ENCODE results near the gene RNF128. TPM values are rescaled to one million over a fixed set of nuclear protein-coding genes. Genes with fewer than 3 reads are reported as not detected.

Gene RNF128
- total and polyA plus RNA-seq, 2 of the 13 experiments (the other 11 are each of a cell fraction or from before 2014, with no cell fraction given), result 18.5 to 43.5 TPM

- DNase-seq (ENCODE audit: low spot score) (no peak), ATAC-seq (no peak), FAIRE-seq (no peak)
- Histone ChIP-seq H3K4me3 (replicated peaks in 1 of 3; ENCODE audit: insufficient read depth in 1 of 3, low read depth in 2 of 3, low read length in 3 of 3) (no peak overlapping the region), H3K9ac (ENCODE audit: insufficient read depth, low read depth, low read length) (no peak overlapping the region), H3K4me2 (ENCODE audit: low read depth, low read length) (no peak overlapping the region), H3K27ac (ENCODE audit: extremely low read length, insufficient read depth, low read length) (no peak overlapping the region), H3K9me3 (ENCODE audit: low read length) (no peaks in the 10 kb centered on the region), H3K79me2 (ENCODE audit: insufficient read depth, low read length) (no peaks in the 10 kb centered on the region), H3K27me3 (ENCODE audit: control insufficient read depth in 1 of 2, insufficient read depth in 2 of 2, low read length in 2 of 2) (no peaks in the 10 kb centered on the region), H4K20me1 (ENCODE audit: insufficient read depth, low read length) (no peaks in the 10 kb centered on the region), H2AFZ (ENCODE audit: low read length) (no peak overlapping the region), H3K4me1 (ENCODE audit: insufficient read depth, low read length) (no peaks in the 10 kb centered on the region), H3K36me3 (replicated peaks in 1 of 2; ENCODE audit: control insufficient read depth in 1 of 2, insufficient read depth in 2 of 2, low read length in 2 of 2) (no peaks in the 10 kb centered on the region)
- in situ Hi-C loops (cut with HindIII; ENCODE audit: extremely low pct_ligation_motif_present, low pct_unique_long_range_greater_than_20kb) (no loop called here), intact Hi-C loops (cut with micrococcal nuclease; ENCODE audit: unreplicated experiment) (no loop called here)
- TF ChIP-seq YEATS2 (CRISPR knock-in tag; IDR thresholded peaks at IDR 0.05; ENCODE audit: borderline replicate concordance) (no peak), ZBTB7A (CRISPR knock-in tag; IDR thresholded peaks at IDR 0.05) (no peak), ARNT (IDR thresholded peaks at IDR 0.05) (no peak), ZNF484 (CRISPR knock-in tag; IDR thresholded peaks at IDR 0.05; ENCODE audit: borderline replicate concordance, low read depth) (no peak), ZNF768 (CRISPR knock-in tag; IDR thresholded peaks at IDR 0.05) (no peak), NR2F2 (IDR thresholded peaks at IDR 0.05; ENCODE audit: borderline replicate concordance, low read depth) (no peak)
- WGBS (ENCODE audit: low lambda C conversion rate), result 75% methylated on average over 4 of the region's 4 CpGs
- BruUV-seq (replicated peaks), result no TSS peak
- ChIA-PET CTCF (ENCODE audit: low intra/inter-chr PET ratio, low total read pairs) (no interaction called here), POLR2A (no interaction called here)
These were observed 42.3 kb upstream of the RNF128 start for GRCh38 chrX:106684207-106684606.

- ChIA-PET POLR2A (interaction anchor here (1.0 to 2.3 kb wide), 6 partner anchors 18 to 110 kb away, joined by 3 to 20 read pairs (median 3); partner anchors contain the start of genes RNF128 and TBC1D8B), CTCF (ENCODE audit: low intra/inter-chr PET ratio, low total read pairs) (no interaction called here)
- no TSS peak for BruUV-seq (replicated peaks)
- peaks cover 12% of the 10 kb centered on the region for H3K79me2 ChIP-seq (ENCODE audit: insufficient read depth, low read length)
- H3K4me3 ChIP-seq (replicated peaks in 1 of 3; ENCODE audit: insufficient read depth in 1 of 3, low read depth in 2 of 3, low read length in 3 of 3), result no peak overlapping the region; a peak in 2 of 6 replicates
- peak overlapping the region; percentile 76 for H3K27ac ChIP-seq (ENCODE audit: extremely low read length, insufficient read depth, low read length)
- no peaks in the 10 kb centered on the region for H3K27me3 ChIP-seq (ENCODE audit: control insufficient read depth in 1 of 2, insufficient read depth in 2 of 2, low read length in 2 of 2)
- ATAC-seq, result peak; percentile 89
- 15% methylated on average over 7 of the region's 7 CpGs for WGBS (ENCODE audit: low lambda C conversion rate)
- peak overlapping the region; percentile 9 for H2AFZ ChIP-seq (ENCODE audit: low read length)
- H4K20me1 ChIP-seq (ENCODE audit: insufficient read depth, low read length), result no peaks in the 10 kb centered on the region
- intact Hi-C loops (cut with micrococcal nuclease; ENCODE audit: unreplicated experiment), result loop anchor here (1.0 to 5.0 kb wide), 2 partner anchors 35 to 100 kb away; no protein-coding TSS in a partner anchor
- peak overlapping the region; percentile 25; the same call in 1 of the 2 replicates for H3K9ac ChIP-seq (ENCODE audit: insufficient read depth, low read depth, low read length)
- peak; percentile 86 for FAIRE-seq
- peak overlapping the region; percentile 75 for H3K4me2 ChIP-seq (ENCODE audit: low read depth, low read length)
- no peaks in the 10 kb centered on the region for H3K36me3 ChIP-seq (replicated peaks in 1 of 2; ENCODE audit: control insufficient read depth in 1 of 2, insufficient read depth in 2 of 2, low read length in 2 of 2)
- in situ Hi-C loops (cut with HindIII; ENCODE audit: extremely low pct_ligation_motif_present, low pct_unique_long_range_greater_than_20kb), result no loop called here
- DNase-seq (ENCODE audit: low spot score), result peak; percentile 82
- no peaks in the 10 kb centered on the region for H3K9me3 ChIP-seq (ENCODE audit: low read length)
- H3K4me1 ChIP-seq (ENCODE audit: insufficient read depth, low read length), result peaks cover 23% of the 10 kb centered on the region
- TF ChIP-seq STAG1 (CRISPR knock-in tag; IDR thresholded peaks at IDR 0.05), result peak; percentile 29; the same call in 1 of the 2 replicates
- peak; percentile 53; the same call in 1 of the 2 replicates for TF ChIP-seq SOX5 (CRISPR knock-in tag; IDR thresholded peaks at IDR 0.05; ENCODE audit: borderline replicate concordance)
- peak; percentile 26; the same call in 1 of the 2 replicates for TF ChIP-seq SALL1 (CRISPR knock-in tag; IDR thresholded peaks at IDR 0.05)
- TF ChIP-seq HNF4A (CRISPR knock-in tag; IDR thresholded peaks at IDR 0.05), result peak; percentile 74
- peak; percentile 26; the same call in 1 of the 2 replicates for TF ChIP-seq CREM (IDR thresholded peaks at IDR 0.05)
- no peak for TF ChIP-seq CREM (CRISPR knock-in tag; IDR thresholded peaks at IDR 0.05)
- TF ChIP-seq NFRKB (IDR thresholded peaks at IDR 0.05), result no peak
- no peak for TF ChIP-seq NR0B2 (CRISPR knock-in tag; IDR thresholded peaks at IDR 0.05)
- TF ChIP-seq HIC2 (CRISPR knock-in tag; IDR thresholded peaks at IDR 0.05; ENCODE audit: low read depth), result no peak
These were observed 34.0 kb upstream of the RNF128 start for GRCh38 chrX:106692425-106693065.

Measured in HepG2 (cell line).